ENCODE measurements around the gene MTUS2.

- TF ChIP-seq CTCF (IDR thresholded peaks at IDR 0.05) (no peak), POLR2A (IDR thresholded peaks at IDR 0.05) (no peak), POLR2AphosphoS5 (IDR thresholded peaks at IDR 0.05) (no peak)
Measured at GRCh38 chr13:29481603-29482002, 661.5 kb downstream of the MTUS2 start.
